Measurements from ENCODE around the gene C1QTNF6. TPM values are rescaled to one million over a fixed set of nuclear protein-coding genes. Genes with fewer than 3 reads are reported as not detected.

C1QTNF6 gene
- total and polyA plus RNA-seq, 2 of the 8 experiments (the other 6 are each of a cell fraction or from before 2014, with no cell fraction given) = 3.1 to 6.5 TPM

DNA sequence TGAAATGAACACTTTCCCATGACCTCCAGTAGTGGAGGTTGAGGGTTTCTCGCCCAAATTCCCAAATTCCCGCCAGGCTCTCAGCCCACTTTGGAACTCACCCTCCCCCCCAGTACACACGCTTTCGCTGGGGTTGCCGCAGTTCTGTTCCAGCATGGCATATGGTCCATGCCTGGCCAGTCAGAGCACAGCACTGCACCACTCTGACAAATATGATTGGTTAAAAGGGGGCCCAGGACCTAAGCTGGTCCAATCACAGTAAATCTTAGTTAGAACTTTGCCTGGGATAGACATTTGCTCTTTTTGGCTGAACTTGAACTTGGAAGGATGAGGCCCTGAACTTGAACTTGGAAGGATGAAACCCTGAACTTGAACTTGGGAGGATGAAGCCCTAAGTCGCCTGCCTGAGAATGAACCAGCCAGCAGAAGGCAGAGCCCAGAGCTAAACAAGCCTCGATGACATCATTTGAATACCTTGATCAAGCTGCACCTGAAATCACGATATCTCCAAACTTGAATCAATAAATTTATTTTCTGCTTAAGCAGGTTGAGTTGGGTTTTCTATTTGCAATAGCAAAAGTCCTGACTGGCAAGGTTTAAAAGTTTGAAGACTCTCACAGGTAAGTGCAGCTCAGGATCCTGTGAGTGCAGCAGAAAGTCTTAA lies 36.8 kb upstream of the C1QTNF6 start (continued):
- TF ChIP-seq RNF2 (IDR thresholded peaks at IDR 0.05; ENCODE audit: borderline replicate concordance, low read depth, low read length, missing control alignments, poor library complexity, severe bottlenecking) = no peak
- TF ChIP-seq CBX8 (IDR thresholded peaks at IDR 0.05; ENCODE audit: borderline replicate concordance, low read depth, low read length) = no peak
- no peak for TF ChIP-seq FOSL1 (IDR thresholded peaks at IDR 0.05; ENCODE audit: insufficient read depth, low read depth, low read length)
- no peak for TF ChIP-seq KDM4A (IDR thresholded peaks at IDR 0.05; ENCODE audit: low read depth, low read length, severe bottlenecking)
- no peak for TF ChIP-seq TEAD4 (IDR thresholded peaks at IDR 0.05; ENCODE audit: low read depth, low read length)

Measured in H1 (cell line).